ENCODE data around the gene TAOK3.
"Not testable (repeated sequence)": the region's sequence is repeated elsewhere in the genome, so short reads cannot be mapped to it uniquely, and the experiment has no call there.

TAOK3 gene

GRCh38 chr12:118311666-118312065 lies 61.0 kb downstream of the TAOK3 start:
- TF ChIP-seq, protein P1, sequence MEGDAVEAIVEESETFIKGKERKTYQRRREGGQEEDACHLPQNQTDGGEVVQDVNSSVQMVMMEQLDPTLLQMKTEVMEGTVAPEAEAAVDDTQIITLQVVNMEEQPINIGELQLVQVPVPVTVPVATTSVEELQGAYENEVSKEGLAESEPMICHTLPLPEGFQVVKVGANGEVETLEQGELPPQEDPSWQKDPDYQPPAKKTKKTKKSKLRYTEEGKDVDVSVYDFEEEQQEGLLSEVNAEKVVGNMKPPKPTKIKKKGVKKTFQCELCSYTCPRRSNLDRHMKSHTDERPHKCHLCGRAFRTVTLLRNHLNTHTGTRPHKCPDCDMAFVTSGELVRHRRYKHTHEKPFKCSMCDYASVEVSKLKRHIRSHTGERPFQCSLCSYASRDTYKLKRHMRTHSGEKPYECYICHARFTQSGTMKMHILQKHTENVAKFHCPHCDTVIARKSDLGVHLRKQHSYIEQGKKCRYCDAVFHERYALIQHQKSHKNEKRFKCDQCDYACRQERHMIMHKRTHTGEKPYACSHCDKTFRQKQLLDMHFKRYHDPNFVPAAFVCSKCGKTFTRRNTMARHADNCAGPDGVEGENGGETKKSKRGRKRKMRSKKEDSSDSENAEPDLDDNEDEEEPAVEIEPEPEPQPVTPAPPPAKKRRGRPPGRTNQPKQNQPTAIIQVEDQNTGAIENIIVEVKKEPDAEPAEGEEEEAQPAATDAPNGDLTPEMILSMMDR (conservative IDR thresholded peaks at IDR 0.05; ENCODE audit: low read depth): no peak

DNA sequence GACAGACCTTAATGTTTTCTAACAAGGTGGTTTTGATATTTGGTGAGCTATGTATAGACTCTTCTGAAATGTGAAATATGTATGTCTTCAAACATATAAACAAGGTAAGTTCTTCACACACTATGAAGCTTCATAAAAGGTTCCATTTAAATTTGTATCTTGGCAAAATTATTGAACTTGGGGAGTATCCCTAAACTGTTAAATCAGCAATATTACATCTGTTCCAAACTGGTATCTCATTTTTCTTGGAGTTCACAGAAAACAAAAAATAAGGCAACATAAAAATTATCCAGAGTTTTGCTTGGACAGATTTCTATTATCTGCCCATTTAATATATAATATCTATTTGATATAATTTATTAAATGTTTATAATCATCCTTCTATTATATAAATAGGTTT lies 62.4 kb downstream of the TAOK3 start:
- ChIA-PET CTCF (interaction anchor here (0.7 kb wide), 1 partner anchor 210 kb away, joined by 3 read pairs; no protein-coding TSS in a partner anchor), POLR2A (ENCODE audit: low non-redundant PET) (no interaction called here)
- no peak overlapping the region for H3K27ac ChIP-seq
- no peak for DNase-seq (ENCODE audit: low spot score)
- TF ChIP-seq, protein P1 (conservative IDR thresholded peaks at IDR 0.05; ENCODE audit: low read depth): no peak

More at GRCh38 chr12:118311666-118312065, 61.0 kb downstream of the TAOK3 start:
- no peak overlapping the region for H3K27ac ChIP-seq
- CTCF ChIA-PET: no interaction called here
- POLR2A ChIA-PET (ENCODE audit: low non-redundant PET): no interaction called here
- DNase-seq (ENCODE audit: low spot score): no peak

DNA sequence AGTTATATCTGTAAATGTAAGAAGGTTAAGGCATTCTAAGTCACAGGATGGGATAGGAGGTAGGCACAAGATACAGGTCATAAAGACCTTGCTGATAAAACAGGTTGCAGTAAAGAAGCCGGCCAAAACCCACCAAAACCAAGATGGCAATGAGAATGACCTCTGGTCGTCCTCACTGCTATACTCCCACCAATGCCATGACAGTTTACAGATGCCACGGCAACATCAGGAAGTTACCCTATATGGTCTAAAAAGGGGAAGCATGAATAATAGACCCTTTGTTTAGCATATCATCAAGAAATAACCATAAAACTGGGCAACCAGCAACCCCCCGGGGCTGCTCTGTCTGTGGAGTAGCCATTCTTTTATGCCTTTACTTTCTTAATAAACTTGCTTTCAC lies 64.7 kb downstream of the TAOK3 start:
- H3K27ac ChIP-seq: peak overlapping the region; percentile 69
- POLR2A ChIA-PET (ENCODE audit: low non-redundant PET); DNase-seq (ENCODE audit: low spot score): not testable (repeated sequence)
- CTCF ChIA-PET: interaction anchor here (1.0 kb wide), 1 partner anchor 34 kb away, joined by 4 read pairs; no protein-coding TSS in a partner anchor

DNA sequence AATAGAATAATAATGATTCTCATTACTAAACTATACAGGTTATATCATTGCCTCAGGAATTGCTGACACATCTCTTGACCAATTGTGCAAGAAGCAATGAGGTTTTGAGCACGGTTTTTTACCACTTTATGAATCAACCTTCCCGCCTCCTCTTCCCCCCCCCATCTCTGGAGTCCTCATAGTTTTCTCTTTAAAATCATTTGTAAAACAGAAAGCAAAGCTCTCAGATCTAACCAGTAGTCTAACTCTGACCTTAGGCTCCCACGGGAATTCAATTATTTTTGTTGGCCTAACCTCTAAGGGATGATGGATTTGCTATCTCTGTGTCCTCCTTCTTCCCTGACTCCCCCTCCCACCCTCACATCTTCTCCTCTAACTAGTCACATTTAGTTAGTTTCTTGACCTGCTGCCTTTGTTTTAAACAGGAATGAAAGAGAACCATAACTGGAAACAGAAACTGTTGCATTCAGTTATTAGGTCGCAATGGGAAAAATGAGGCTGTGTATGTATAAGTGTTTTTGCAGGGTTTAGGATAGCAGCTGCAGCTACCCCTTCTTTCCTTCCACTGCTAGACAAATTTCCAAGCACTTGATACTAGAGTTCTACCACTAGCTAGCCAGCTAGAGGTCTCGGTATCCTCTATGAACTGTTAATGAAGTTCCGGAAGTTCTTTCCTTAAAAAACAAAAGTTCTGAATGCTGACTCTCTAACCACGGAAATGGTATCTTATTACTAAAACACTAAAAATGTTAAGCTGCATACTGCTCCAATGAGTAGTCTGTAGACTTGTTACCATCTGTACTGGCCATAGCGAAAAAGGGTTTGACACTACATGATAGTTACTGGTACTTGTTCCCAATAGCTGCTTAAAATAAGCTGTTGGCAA lies 65.4 kb downstream of the TAOK3 start:
- peak; percentile 71 for DNase-seq (ENCODE audit: low spot score)
- H3K27ac ChIP-seq: no peak overlapping the region

DNA sequence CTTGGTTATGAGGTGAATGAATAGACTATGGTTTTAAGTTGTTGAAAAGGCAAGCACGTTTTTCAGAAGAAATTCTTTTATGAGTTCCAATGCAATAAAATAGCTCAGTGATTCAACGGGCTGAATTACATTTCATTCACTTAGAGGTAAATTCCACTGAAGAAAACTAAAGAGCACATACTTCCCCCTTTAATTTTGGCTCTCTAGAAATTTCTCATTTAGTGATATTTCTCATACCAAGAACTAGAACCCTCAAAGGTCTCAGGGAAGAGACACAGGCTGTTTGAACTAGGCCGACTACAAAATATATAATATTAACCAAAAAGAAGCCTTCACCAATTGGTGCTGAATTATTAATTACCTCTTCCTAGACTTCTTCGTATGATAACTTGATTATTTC lies 68.6 kb downstream of the TAOK3 start:
- ChIA-PET POLR2A (ENCODE audit: low non-redundant PET) (no interaction called here), CTCF (no interaction called here)
- no peak overlapping the region for H3K27ac ChIP-seq
- TF ChIP-seq, protein P1 (conservative IDR thresholded peaks at IDR 0.05; ENCODE audit: low read depth): no peak
- no peak for DNase-seq (ENCODE audit: low spot score)

More for the DNA sequence above, 65.4 kb downstream of the TAOK3 start:
- ChIA-PET CTCF (interaction anchor here (1.0 kb wide), 1 partner anchor 33 kb away, joined by 4 read pairs; no protein-coding TSS in a partner anchor), POLR2A (ENCODE audit: low non-redundant PET) (no interaction called here)
- TF ChIP-seq, protein P1 (conservative IDR thresholded peaks at IDR 0.05; ENCODE audit: low read depth): no peak

GRCh38 chr12:118302053-118302452 lies 70.7 kb downstream of the TAOK3 start:
- no peak overlapping the region for H3K27ac ChIP-seq
- CTCF ChIA-PET: interaction anchor here (0.7 kb wide), 1 partner anchor 11 kb away, joined by 4 read pairs; no protein-coding TSS in a partner anchor
- TF ChIP-seq, protein P1 (conservative IDR thresholded peaks at IDR 0.05; ENCODE audit: low read depth): no peak
- POLR2A ChIA-PET (ENCODE audit: low non-redundant PET): no interaction called here
- DNase-seq (ENCODE audit: low spot score): peak; percentile 44
